Astrocyte of the cerebellum (primary cell): ENCODE data around the gene GALNT17.
A peak's percentile ranks its signal among the peaks of the same experiment; 100 is the strongest.

Experiments used
- DNase-seq: peaks from one replicate; pipeline ENCODE4 v3.0.0-alpha.2; 2011; ENCODE audit warnings: low read depth
- H3K4me3 ChIP-seq: 2 replicates; pipeline ENCODE4 v1.5.1; 2011; ENCODE audit warnings: mild to moderate bottlenecking, low read depth, low read length, moderate library complexity
- in situ Hi-C: cut with HindIII; loops from 2 replicates; pipeline ENCODE4 v1.10.0; 2017; ENCODE audit warnings: low sequenced_read_pairs
- TF ChIP-seq, protein P1 (sequence below): IDR thresholded peaks from 2 replicates; pipeline ENCODE4 v1.5.1; 2012; ENCODE audit warnings: low read length, low read depth, moderate library complexity, mild to moderate bottlenecking; ENCODE audit errors: missing control alignments

Gene GALNT17

DNA sequence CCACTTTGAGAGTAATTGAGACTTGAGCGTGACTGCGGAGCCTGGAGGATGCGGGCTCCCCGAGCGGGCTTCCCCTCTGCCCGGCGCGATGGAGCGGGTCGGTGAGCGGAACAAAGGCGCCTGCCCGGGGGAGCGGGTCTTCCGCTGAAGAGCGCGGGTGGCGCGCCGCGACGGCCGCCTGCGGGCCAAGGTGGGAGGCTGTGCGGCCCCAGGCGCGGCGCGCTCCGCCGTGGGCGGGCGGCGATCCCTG, at the start of gene GALNT17:
TSS of gene GALNT17 (plus strand) at position 18 of the 250 bp plus-strand sequence.
- no peak for DNase-seq
- TF ChIP-seq, protein P1, sequence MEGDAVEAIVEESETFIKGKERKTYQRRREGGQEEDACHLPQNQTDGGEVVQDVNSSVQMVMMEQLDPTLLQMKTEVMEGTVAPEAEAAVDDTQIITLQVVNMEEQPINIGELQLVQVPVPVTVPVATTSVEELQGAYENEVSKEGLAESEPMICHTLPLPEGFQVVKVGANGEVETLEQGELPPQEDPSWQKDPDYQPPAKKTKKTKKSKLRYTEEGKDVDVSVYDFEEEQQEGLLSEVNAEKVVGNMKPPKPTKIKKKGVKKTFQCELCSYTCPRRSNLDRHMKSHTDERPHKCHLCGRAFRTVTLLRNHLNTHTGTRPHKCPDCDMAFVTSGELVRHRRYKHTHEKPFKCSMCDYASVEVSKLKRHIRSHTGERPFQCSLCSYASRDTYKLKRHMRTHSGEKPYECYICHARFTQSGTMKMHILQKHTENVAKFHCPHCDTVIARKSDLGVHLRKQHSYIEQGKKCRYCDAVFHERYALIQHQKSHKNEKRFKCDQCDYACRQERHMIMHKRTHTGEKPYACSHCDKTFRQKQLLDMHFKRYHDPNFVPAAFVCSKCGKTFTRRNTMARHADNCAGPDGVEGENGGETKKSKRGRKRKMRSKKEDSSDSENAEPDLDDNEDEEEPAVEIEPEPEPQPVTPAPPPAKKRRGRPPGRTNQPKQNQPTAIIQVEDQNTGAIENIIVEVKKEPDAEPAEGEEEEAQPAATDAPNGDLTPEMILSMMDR = no peak
- peak within 1 kb of the TSS; percentile 52 for H3K4me3 ChIP-seq
- in situ Hi-C loops = no loop called here

DNA sequence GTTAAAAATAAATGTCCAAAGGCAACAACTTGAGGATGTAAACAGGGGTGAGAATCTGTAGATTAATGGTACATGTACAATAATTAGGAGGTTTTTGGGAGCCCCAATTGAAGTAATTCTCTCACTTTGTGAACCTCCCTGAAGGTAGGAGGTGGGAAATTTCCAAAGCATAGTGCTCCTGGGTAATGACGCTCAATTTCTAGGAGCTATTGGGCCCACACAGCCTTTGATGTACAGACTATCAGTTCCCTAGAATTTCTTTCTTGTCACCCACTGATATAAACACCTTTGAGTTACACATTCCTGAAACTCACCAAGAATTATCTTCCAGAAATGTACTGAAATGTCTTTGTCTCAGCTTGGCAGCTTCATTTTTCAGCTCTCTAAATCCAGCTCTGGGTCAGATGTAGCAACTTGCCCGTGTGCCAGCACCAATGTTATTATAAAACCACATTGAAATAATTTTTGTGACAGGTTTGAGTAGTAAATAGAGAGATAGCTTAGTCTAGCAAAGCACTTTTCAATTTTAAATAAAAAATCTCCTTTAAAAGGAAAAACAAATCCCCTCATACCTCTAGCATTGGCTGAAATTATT, 36.6 kb upstream of the GALNT17 start:
- no peak overlapping the region for H3K4me3 ChIP-seq
- in situ Hi-C loops = no loop called here
- TF ChIP-seq, protein P1 = no peak
- no peak for DNase-seq

DNA sequence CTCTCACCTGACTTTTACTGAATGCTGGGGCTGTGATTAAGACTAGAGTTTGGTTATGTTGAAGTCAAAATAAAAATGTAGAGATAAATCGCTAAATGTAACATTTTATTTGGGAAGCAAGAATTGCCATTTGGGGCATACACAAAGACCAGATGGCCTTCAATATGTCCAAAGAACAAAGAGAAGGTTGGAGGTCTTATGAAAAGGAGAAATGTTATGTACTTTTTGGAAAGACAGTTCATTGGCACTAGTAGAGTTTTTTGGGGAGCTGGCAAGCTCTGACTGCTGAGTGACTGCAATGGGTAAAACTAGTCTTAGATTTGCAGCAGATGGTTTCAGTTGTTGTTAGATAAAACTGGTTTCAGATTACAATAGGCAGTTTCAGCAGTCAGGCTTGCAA, 35.6 kb upstream of the GALNT17 start:
- in situ Hi-C loops = no loop called here

DNA sequence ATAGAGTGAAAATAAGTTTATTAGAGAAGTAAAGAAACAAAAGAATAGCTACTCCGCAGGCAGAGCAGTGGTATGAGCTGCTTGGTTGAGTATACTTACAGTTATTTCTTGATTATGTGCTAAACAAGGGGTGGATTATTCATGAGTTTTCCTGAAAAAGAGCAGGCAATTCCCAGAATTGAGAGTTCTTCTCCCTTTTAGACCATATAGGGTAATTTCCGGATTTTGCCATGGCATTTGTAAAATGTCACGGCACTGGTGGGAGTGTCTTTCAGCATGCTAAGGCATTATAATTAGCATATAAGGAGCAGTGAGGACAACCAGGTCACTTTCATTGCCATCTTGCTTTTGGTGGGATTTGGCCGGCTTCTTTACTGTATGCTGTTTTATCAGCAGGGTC, 25.7 kb upstream of the GALNT17 start:
- H3K4me3 ChIP-seq = no peak overlapping the region
- in situ Hi-C loops = no loop called here
- TF ChIP-seq, protein P1 = no peak
- DNase-seq = no peak

More for the DNA sequence above, 35.6 kb upstream of the GALNT17 start:
- TF ChIP-seq, protein P1 = no peak
- DNase-seq = no peak
- no peak overlapping the region for H3K4me3 ChIP-seq

DNA sequence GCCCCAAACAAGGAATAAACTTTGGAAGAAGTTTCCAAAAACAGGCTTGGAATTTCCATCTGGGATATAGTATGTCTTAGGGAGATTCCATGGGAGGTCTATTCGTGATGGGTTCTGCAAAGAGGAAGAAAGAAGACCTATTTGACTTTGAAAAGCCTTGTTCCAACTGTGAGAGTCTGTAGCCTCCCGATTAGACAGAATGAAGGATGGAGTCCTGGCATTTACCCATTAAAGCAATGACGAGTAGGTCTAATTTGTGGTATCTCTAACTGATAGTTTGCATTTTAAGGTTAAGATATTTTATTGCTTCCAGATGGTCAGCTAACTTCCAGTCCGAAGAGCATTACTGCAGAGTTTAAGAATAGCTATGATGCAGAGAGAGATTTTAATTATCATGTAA, 19.5 kb upstream of the GALNT17 start:
- in situ Hi-C loops = no loop called here
- H3K4me3 ChIP-seq = no peak overlapping the region
- no peak for DNase-seq
- TF ChIP-seq, protein P1 = no peak

DNA sequence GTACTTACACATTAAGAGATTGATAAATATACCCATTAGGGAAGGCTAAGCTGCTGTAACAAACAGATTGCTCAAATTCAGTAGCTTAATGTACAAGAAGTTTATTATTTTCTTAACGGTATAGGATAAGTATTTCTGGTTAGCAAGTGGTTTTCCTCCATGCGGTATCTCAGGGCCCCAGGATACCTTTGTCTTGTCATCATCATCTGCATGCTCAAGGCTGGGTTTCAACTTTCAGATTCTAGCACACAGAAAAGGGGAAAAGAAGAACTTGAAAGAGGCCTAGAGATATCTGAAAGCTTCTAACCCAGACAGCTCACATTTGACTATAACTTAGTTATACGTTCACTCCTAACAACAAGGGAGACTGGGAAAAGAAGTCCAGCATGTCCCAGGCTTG, 11.8 kb upstream of the GALNT17 start:
- TF ChIP-seq, protein P1 = no peak
- DNase-seq = no peak
- no peak overlapping the region for H3K4me3 ChIP-seq
- in situ Hi-C loops = no loop called here

DNA sequence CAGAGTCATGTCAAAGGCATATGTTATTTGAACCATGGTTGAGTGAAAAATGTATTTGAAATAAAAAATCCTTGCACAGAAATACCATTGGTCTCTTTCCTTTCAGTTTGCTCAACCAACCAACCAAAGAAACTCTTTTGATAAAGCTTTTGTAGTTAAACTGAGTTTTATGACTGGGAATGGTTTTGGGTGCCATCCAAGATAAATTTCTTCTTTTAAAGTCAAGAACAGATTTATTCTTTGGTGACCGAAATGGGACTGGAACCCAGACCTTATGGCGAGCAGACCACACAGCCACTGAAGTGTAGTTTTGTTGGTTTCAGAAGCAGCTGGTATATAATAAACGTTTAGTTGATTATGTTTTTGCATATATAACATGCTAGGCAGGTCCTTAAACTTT, 2.8 kb upstream of the GALNT17 start:
- no peak for DNase-seq
- H3K4me3 ChIP-seq = no peak overlapping the region
- TF ChIP-seq, protein P1 = no peak
- in situ Hi-C loops = no loop called here
